Measurements from ENCODE around the gene YTHDC2.

Gene YTHDC2

GRCh38 chr5:113513384-113514288 is at the start of gene YTHDC2:
YTHDC2 (plus strand) TSS chr5:113513694; CDS start chr5:113513896, 202 bp downstream.
- peak; percentile 70 for DNase-seq (ENCODE audit: low read depth)

GRCh38 chr5:113474100-113474728 is 39.3 kb upstream of the YTHDC2 start:
- DNase-seq (ENCODE audit: low read depth): no peak

DNA sequence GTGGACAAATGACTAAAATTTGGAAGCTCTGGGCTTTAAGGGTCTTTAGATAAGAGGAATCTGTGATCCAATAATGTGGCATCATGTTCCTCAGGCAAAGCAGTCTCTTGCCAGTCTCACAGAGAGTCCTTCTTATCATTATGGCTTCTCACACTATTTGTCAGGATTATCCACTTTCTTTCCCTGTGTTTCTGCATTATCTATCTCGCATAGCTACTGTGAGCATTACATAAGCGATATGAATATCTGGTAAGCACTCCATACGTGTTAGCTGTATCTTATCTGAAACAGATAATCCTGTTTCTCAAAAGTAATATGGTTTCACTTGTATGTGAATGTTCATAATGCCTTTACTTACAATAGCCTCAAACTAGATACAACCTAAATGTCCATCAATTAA is 34.8 kb upstream of the YTHDC2 start:
- DNase-seq (ENCODE audit: low read depth): no peak

DNA sequence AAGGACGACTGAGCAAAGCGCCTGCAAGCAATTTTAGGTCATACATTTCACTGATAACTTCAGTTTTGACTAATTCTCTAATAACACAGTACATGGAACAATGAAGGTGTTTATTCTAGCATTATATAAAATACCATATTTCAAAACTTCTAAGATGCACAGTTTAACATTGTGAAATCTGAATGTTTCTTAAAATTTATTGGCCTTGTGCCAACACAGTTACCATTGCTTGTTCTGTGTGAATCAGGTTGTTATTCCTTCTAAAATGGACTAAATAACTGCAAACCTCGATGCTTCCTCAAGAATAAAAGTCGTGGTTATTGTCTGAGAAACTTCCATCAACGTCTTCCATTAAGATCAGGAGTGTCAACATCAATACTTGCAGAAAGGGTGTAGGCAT is 33.3 kb upstream of the YTHDC2 start:
- no peak for DNase-seq (ENCODE audit: low read depth)

GRCh38 chr5:113487416-113487780 is 26.1 kb upstream of the YTHDC2 start:
- no peak for DNase-seq (ENCODE audit: low read depth)

GRCh38 chr5:113487781-113488644 is 25.5 kb upstream of the YTHDC2 start, which contains the start of gene MCC:
MCC (minus strand) TSS chr5:113488453.
- peak; percentile 74 for DNase-seq (ENCODE audit: low read depth)

GRCh38 chr5:113488645-113489184 is 24.8 kb upstream of the YTHDC2 start:
- DNase-seq (ENCODE audit: low read depth): no peak

DNA sequence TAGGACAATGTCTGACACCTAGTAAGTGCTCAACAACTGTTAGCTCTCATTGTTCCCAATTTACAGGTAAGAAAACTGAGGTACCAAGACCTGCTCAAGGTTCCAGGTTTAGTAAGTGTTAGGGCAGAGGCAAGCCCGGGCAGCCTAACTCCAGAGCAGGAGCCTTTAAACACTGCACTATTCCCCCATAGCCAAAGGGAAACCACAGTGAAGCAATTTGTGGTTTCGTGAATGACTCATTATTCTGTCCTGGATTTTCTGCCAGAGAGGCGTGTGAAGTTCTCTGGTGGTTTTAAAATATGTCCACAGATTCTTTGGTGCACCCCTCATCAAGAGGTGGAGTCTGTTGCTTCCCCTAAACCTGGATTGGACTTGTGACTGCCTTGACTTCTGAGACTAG is 24.2 kb upstream of the YTHDC2 start:
- DNase-seq (ENCODE audit: low read depth): peak; percentile 97

DNA sequence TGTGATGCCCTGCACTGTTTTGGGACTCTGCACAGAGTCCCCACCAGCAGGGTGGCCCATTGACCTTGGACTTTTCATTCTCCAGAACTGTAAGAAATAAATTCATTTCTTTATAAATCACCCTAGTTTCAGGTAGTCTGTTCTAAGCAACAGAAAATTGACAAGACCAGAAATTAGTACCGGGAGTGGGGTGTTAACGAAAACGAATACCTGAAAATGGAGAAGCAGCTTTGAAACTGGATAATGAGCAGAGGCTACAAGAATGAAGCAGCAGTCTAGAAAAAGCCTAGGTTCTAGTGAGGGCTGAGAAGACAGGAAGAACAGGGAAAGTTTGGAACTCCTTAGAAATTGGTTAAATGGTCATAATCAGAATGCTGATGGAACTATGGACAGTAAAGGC is 23.2 kb upstream of the YTHDC2 start:
- no peak for DNase-seq (ENCODE audit: low read depth)

- no peak for DNase-seq (ENCODE audit: low read depth)
These were observed 22.5 kb upstream of the YTHDC2 start for GRCh38 chr5:113491022-113491421.

- DNase-seq (ENCODE audit: low read depth): no peak
These were observed 20.0 kb upstream of the YTHDC2 start for GRCh38 chr5:113493446-113493845.

DNA sequence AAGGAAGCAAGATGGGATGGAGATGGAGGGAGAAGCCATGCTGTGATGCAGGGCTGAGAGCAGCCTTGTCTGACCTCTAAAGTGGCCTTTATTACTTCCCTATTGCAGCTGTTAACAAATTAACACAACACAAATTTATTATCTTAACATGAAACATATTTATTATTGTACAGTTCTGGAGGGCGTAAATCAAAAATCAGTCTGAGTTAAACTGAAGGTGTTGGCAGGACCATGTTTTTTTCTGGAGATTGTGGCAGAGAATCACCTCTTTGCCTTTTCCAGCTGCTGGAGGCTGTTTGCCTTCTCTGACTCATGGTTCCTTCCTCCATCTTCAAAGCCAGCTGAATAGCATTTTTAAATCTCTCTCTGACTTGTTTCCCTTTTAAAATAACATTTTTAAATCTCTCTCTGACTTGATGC is 18.1 kb upstream of the YTHDC2 start:
- no peak for DNase-seq (ENCODE audit: low read depth)

- DNase-seq (ENCODE audit: low read depth): no peak
These were observed 11.4 kb upstream of the YTHDC2 start for GRCh38 chr5:113502073-113502472.

DNA sequence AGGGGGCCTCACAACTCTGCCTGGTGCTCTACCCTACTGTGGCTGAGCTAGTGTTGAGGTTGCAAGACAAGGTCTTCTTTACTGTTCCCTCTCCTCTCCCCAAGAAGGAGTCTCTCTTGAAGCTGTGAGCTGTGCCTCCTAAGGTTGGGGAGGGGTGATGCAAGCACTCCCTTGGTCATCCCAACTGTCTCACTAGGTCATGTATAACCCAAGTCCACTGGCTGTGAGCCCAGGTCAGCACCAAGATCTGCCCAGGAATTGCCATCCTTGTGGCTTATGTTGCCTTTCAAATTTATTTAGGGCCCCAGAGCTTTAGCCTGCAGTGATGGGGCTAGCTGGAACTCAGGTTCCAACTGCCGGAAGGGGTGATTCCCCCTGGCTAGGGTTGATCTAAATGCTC is 10.3 kb upstream of the YTHDC2 start:
- DNase-seq (ENCODE audit: low read depth): no peak

GRCh38 chr5:113505181-113505580 is 8.3 kb upstream of the YTHDC2 start:
- DNase-seq (ENCODE audit: low read depth): no peak

DNA sequence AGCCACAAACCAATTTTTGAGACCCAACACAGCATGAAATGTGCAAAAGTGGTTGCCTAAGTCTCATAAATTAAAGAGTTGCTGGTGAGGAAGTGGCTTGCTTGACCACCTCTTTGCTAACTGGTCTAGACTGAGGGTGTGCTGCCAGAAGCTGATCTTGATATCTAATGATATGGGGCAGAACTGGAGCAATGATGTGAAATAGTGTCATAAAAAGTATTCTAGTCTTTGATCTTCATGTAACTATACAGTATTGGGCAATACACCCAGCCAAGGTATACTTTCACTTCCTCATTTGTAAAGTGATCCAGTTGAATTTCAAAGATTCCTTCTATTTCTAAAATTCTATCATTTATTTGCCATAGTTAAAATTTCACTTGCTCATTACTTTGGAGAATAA is 5.9 kb upstream of the YTHDC2 start:
- DNase-seq (ENCODE audit: low read depth): no peak

DNA sequence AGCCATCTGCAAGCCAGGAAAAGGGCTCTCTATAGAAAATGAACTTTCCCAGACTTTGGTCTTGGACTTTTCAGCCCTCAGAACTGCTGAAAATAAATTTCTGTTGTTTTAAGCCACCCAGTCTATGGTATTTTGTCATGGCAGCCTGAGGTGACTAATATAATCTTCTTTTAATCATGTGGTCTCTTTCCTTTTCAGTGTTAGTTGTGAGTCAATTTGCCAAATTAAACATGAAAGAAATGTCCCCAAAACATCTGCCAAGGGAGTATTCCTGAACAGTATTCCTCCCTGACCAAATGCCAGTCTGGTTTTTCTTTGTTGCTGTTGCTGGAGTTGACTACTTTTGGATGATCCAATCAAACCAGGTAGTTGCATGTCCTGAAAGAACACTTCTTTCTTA is 4.7 kb upstream of the YTHDC2 start:
- no peak for DNase-seq (ENCODE audit: low read depth)

DNA sequence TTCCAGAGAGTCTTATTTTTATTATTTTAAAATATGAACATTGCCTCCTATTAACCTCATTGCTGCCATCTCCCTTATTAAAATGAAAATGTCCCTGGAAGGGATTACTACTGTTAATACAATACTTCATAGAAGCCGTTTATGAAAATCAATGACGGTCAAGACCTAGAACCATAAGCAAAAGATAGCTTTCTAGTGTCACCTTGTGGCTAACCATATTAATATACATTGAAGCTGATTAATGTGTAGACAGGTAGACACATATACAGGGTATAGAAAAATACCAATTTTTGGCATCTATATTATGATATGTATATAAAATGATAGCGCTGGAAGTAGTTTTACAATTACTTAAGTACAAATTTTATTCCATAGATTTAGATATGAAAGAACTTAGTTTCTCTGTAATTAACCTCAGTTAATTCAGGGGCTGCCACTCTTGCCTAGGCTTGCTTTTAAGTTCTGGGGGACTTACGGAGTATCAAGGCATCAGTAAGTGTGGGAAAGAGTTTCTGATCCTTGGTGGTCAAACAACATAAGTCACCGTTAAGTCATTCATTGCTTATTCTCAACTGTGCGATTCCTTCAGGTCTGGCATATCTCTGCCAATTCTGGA is 2.5 kb upstream of the YTHDC2 start:
- no peak for DNase-seq (ENCODE audit: low read depth)

DNA sequence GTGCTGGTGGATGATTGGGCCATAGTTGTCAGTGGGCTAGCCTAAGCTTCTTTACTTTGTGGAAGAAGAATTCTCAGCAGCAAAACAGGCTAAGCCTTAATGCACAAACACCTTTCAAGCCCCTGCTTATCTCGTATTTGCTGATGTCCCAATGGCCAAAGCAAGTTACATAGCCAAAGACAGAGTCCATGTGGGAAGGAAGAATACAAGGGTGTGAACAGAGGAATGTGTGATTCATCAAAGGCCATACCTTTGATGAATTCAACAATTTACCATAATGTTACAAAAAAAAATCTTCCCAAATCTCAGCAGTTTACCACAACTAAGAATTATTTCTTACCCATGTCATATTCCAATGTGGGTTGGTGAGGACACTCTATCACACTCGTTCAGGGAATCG is 1.2 kb upstream of the YTHDC2 start:
- DNase-seq (ENCODE audit: low read depth): no peak

DNA sequence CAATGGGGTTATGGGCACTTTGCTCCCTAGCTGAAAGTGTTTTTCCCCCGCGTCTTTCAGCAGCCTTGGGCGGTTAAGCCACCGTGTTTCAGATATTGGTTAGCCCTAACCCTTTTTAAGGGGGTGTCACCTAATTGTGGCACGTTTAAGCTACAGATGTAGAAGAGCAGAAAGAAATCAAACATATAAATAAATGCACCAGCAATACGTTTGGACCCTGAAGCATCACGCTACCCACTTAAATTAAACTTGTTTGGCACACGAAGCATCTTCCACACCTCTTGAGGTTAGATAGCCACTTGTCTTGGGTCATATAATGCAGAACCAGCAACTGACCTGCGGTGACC is 768 bp downstream of the YTHDC2 start:
- no peak for DNase-seq (ENCODE audit: low read depth)

DNA sequence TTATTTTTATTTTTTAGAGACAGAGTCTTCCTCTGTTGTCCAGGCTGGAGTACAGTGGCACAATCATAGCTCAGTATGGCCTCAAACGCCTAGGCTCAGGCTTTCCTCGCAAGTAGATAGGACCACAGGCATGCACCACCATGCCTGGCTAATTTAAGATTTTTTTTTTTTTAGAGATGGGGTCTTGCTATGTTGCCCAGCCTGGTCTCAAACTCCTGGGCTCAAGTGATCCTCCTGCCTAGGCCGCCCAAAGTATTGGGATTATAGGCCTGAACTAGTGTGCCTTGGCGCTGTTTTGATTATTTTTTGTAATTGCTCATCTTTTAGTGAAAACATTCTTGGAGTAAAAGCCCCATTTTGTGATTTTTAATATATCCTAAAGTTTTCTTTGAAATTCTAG is 5.4 kb downstream of the YTHDC2 start:
- no peak for DNase-seq (ENCODE audit: low read depth)

DNA sequence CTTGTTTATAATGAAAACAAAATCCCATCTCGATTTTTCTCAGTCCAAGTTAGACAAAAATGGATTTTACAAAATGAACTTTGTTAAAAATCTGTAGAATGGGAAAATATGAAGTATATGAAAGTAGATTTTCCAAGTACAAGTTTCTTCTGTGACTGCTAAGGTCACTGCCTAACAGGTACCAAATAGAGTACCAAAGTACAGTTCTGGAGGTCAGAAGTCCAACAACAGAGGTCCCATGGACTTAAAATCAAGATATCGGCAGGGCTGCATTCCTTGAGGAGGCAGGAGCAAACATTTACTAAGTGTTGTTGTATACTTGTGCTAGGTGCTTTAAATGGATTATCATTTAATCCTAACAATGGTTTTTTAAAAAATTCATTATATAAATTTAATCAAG is 5.9 kb downstream of the YTHDC2 start:
- no peak for DNase-seq (ENCODE audit: low read depth)
